IMR-90 (cell line): ENCODE measurements around the gene PEX11G. TPM values are rescaled to one million over a fixed set of nuclear protein-coding genes. Genes with fewer than 3 reads are reported as not detected.

Experiments used
- ATAC-seq: fragments of 200-7000 bp; cut with Tn5 transposase; 2 replicates; pipeline ENCODE4 v1.9.1; 2020; ENCODE audit warnings: low read depth, mild to moderate bottlenecking, moderate library complexity
- BruUV-seq: library from RNA; stranded (reverse); fragments of 400-500 nt; replicated peaks from 2 replicates; lab custom pipeline; 2021; lab: Mats Ljungman, UMichigan
- CTCF ChIA-PET: fragments of 300-600 bp; formaldehyde crosslinking; extraction: SDS; loops from one replicate; lab custom pipeline; 2021; ENCODE audit warnings: antibody characterized with exemption; lab: Yijun Ruan, JAX
- POLR2A ChIA-PET: fragments of 300-600 bp; sonication (Branson Sonifier 250); formaldehyde crosslinking; loops from one replicate; lab custom pipeline; 2022; ENCODE audit warnings: antibody characterized with exemption; ENCODE audit not compliant: unreplicated experiment; lab: Charles Lee
- DNase-seq: peaks from one replicate; pipeline ENCODE4 v3.0.0; 2013
- H2AFZ ChIP-seq: replicated peaks from 2 replicates; pipeline ENCODE3; 2013; ENCODE audit warnings: low read length, mild to moderate bottlenecking; ENCODE audit not compliant: poor library complexity
- H2AK5ac ChIP-seq: 2 replicates; pipeline ENCODE4 v1.6.1; 2013; ENCODE audit warnings: low read depth, low read length, inconsistent platforms
- H2AK9ac ChIP-seq: replicated peaks from 2 replicates; pipeline ENCODE3; 2013; ENCODE audit warnings: mild to moderate bottlenecking, low read depth, low read length, moderate library complexity; ENCODE audit not compliant: poor library complexity
- H2BK120ac ChIP-seq: 2 replicates; pipeline ENCODE4 v1.6.1; 2013; ENCODE audit warnings: low read depth, low read length, inconsistent platforms
- H2BK15ac ChIP-seq: 3 replicates; pipeline ENCODE4 v1.6.1; 2013; ENCODE audit warnings: low read depth, low read length, inconsistent platforms
- H2BK20ac ChIP-seq: 2 replicates; pipeline ENCODE4 v1.6.1; 2013; ENCODE audit warnings: low read depth, mild to moderate bottlenecking, inconsistent platforms, low read length, moderate library complexity
- H2BK5ac ChIP-seq: 2 replicates; pipeline ENCODE4 v1.6.1; 2013; ENCODE audit warnings: mild to moderate bottlenecking, low read depth, low read length, inconsistent platforms; ENCODE audit not compliant: poor library complexity, severe bottlenecking
- H3K14ac ChIP-seq: replicated peaks from 2 replicates; pipeline ENCODE4 v1.6.1; 2013; ENCODE audit warnings: low read depth, low read length, inconsistent platforms
- H3K18ac ChIP-seq: 2 replicates; pipeline ENCODE4 v1.6.1; 2013; ENCODE audit warnings: low read depth, low read length, control low read depth
- H3K23ac ChIP-seq: 2 replicates; pipeline ENCODE4 v1.6.1; 2013; ENCODE audit warnings: low read depth, low read length, inconsistent platforms
- H3K27ac ChIP-seq: 2 replicates; pipeline ENCODE4 v1.5.1; 2013; ENCODE audit warnings: mild to moderate bottlenecking, control low read depth, low read length; ENCODE audit not compliant: insufficient read depth
- H3K27me3 ChIP-seq: 2 replicates; pipeline ENCODE4 v1.6.1; 2013; ENCODE audit warnings: low read length; ENCODE audit not compliant: control insufficient read depth, insufficient read depth
- H3K36me3 ChIP-seq: 2 replicates; pipeline ENCODE4 v1.6.1; 2013; ENCODE audit warnings: low read length, mixed read lengths; ENCODE audit not compliant: control insufficient read depth, insufficient read depth
- H3K4ac ChIP-seq: 2 replicates; pipeline ENCODE4 v1.6.1; 2013; ENCODE audit warnings: low read depth, low read length, inconsistent platforms
- H3K4me1 ChIP-seq: 2 replicates; pipeline ENCODE4 v1.6.1; 2013; ENCODE audit warnings: low read length, mixed read lengths; ENCODE audit not compliant: control insufficient read depth, insufficient read depth
- H3K4me2 ChIP-seq: 2 replicates; pipeline ENCODE4 v1.6.1; 2013; ENCODE audit warnings: low read depth, mild to moderate bottlenecking, control low read depth, low read length, moderate library complexity
- H3K4me3 ChIP-seq: 2 replicates; pipeline ENCODE4 v1.5.1; 2013; ENCODE audit warnings: low read depth, mild to moderate bottlenecking, control low read depth, low read length, moderate library complexity; ENCODE audit not compliant: insufficient read depth
- H3K56ac ChIP-seq: 2 replicates; pipeline ENCODE4 v1.6.1; 2013; ENCODE audit warnings: low read length, inconsistent platforms; ENCODE audit not compliant: insufficient read depth; ENCODE audit errors: extremely low read depth
- H3K79me1 ChIP-seq, 2 experiments: 2 replicates each; pipeline ENCODE4 v1.6.1; 2013; ENCODE audit warnings: low read length in 2 of 2, inconsistent platforms in 1 of 2, low read depth in 1 of 2
- H3K9ac ChIP-seq: 2 replicates; pipeline ENCODE4 v1.6.1; 2013; ENCODE audit warnings: low read depth, low read length, control low read depth
- H3K9me1 ChIP-seq: 2 replicates; pipeline ENCODE4 v1.6.1; 2013; ENCODE audit warnings: low read length, inconsistent platforms; ENCODE audit not compliant: insufficient read depth
- H3K9me3 ChIP-seq: 2 replicates; pipeline ENCODE4 v1.6.1; 2013; ENCODE audit warnings: low read length; ENCODE audit not compliant: control insufficient read depth, insufficient read depth
- H4K20me1 ChIP-seq: 2 replicates; pipeline ENCODE4 v1.6.1; 2013; ENCODE audit warnings: low read length, inconsistent platforms; ENCODE audit not compliant: insufficient read depth
- H4K5ac ChIP-seq: 2 replicates; pipeline ENCODE4 v1.6.1; 2013; ENCODE audit warnings: mild to moderate bottlenecking, low read depth, low read length, control low read depth
- H4K8ac ChIP-seq, 2 experiments: 2 replicates each; pipeline ENCODE4 v1.6.1; 2013; ENCODE audit warnings: low read depth in 2 of 2, low read length in 2 of 2, control low read depth in 1 of 2, inconsistent platforms in 1 of 2
- H4K91ac ChIP-seq: 2 replicates; pipeline ENCODE4 v1.6.1; 2013; ENCODE audit warnings: low read depth, low read length, inconsistent platforms; ENCODE audit not compliant: insufficient read depth
- FOS ChIP-seq: fragments of 150-350 bp; IDR thresholded peaks from 2 replicates; pipeline ENCODE4 v1.6.1; 2016; ENCODE audit warnings: low read depth, low read length
- MXI1 ChIP-seq: IDR thresholded peaks from 2 replicates; pipeline ENCODE4 v1.6.1; 2012; ENCODE audit warnings: low read depth, mild to moderate bottlenecking, low read length, moderate library complexity, borderline replicate concordance
- POLR2A ChIP-seq: IDR thresholded peaks from 2 replicates; pipeline ENCODE4 v1.6.1; 2012; ENCODE audit warnings: mild to moderate bottlenecking, low read depth, low read length
- RCOR1 ChIP-seq: IDR thresholded peaks from 2 replicates; pipeline ENCODE4 v1.6.1; 2012; ENCODE audit warnings: mild to moderate bottlenecking, low read length, improper control_type of control experiment; ENCODE audit not compliant: insufficient replicate concordance
- WGBS, 2 experiments: methylation state at CpG; one replicate each; pipeline versions ENCODE4 v1.1.5 to v1.1.7; 2013; ENCODE audit warnings: missing lambda C conversion rate in 2 of 2; ENCODE audit not compliant: insufficient read length in 1 of 2; ENCODE audit errors: extremely low coverage in 2 of 2; 5-methylcytosine and 5-hydroxymethylcytosine counted together
- dilution Hi-C: fragments of 300-500 bp; cut with HindIII; formaldehyde crosslinking; loops from one replicate; pipeline ENCODE4 v1.14.3; 2018; ENCODE audit warnings: low sequenced_read_pairs; ENCODE audit not compliant: unreplicated experiment
- in situ Hi-C: fragments of 300-500 bp; cut with MboI; formaldehyde crosslinking; loops from 3 replicates; pipeline ENCODE4 v1.14.3; 2019; ENCODE audit warnings: low sequenced_read_pairs, inconsistent platforms, mixed read lengths
- intact Hi-C: fragments of 100-400 bp; cut with micrococcal nuclease; formaldehyde crosslinking; loops from 2 replicates; pipeline ENCODE4 v1.10.0; 2022
- polyA plus RNA-seq, 3 experiments: library from polyadenylated mRNA; depleted of rRNA; stranded (reverse); fragments of >200 nt; gene quantifications; 2 replicates each; pipeline ENCODE4 v1.2.3, GENCODE V29; 2012; ENCODE audit warnings: low replicate concordance in 1 of 3
- total RNA-seq: library from RNA; depleted of rRNA; stranded (reverse); fragments of >200 nt; gene quantifications from 2 replicates; pipeline ENCODE4 v1.2.3, GENCODE V29; 2012
- TF ChIP-seq, protein P1 (sequence below): fragments of 150-350 bp; IDR thresholded peaks from 2 replicates; pipeline ENCODE4 v1.6.1; 2017; ENCODE audit warnings: mild to moderate bottlenecking, antibody characterized with exemption, low read length, low read depth

PEX11G gene
- total and polyA plus RNA-seq, 2 of the 4 experiments (the other 2 are of a cell fraction) = 0.72 to 1.7 TPM

DNA sequence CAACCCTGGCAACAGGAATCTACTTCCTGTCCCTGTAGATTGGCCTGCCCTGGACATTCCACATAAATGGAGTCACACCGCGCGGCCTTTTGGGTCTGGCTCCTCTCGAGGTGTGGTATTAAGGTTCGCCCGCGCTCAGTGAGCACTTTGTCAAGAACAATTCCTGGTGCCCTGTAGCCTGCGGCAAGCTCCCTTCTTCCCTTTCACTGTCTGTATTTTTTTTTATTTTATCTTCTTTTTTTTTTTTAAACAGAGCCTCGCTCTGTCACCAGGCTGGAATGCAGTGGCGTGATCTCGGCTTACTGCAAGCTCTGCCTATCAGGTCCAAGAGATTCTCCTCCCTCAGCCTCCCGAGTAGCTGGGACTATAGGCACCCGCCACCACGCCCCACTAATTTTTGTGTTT lies 28.3 kb downstream of the PEX11G start:
- Histone ChIP-seq H4K20me1 (no peaks in the 10 kb centered on the region), H2AK9ac (no peak overlapping the region), H3K4me3 (no peak overlapping the region), H3K23ac (no peak overlapping the region), H2BK120ac (0 out of 2 replicates have a peak overlapping the region, but pooled peaks have one; percentile 14), H3K27me3 (no peaks in the 10 kb centered on the region), H4K91ac (no peak overlapping the region), H3K36me3 (peaks cover 53% of the 10 kb centered on the region), H3K4ac (no peak overlapping the region), H4K8ac (peak overlapping the region in 1 of 2 experiments; percentile 28; a peak in 1 of 4 replicates), H2AK5ac (0 out of 2 replicates have a peak overlapping the region, but pooled peaks have one; percentile 43), H3K9me3 (no peaks in the 10 kb centered on the region), H3K79me1 (no peaks in the 10 kb centered on the region; a peak in 3 of 4 replicates), H2BK20ac (no peak overlapping the region), H4K5ac (no peak overlapping the region), H2BK15ac (no peak overlapping the region), H3K4me2 (no peak overlapping the region), H3K27ac (no peak overlapping the region), H3K56ac (no peak overlapping the region), H3K9me1 (no peaks in the 10 kb centered on the region), H3K18ac (no peak overlapping the region), H3K14ac (no peak overlapping the region), H3K4me1 (no peaks in the 10 kb centered on the region), H3K9ac (no peak overlapping the region), H2AFZ (peak overlapping the region; percentile 12), H2BK5ac (no peak overlapping the region)
- dilution Hi-C loops (no loop called here), intact Hi-C loops (no loop called here), in situ Hi-C loops (no loop called here)
- WGBS, 2 experiments = no CpG with 5 or more reads among the region's 14 CpGs
- no peak for TF ChIP-seq FOS
- TF ChIP-seq, protein P1, sequence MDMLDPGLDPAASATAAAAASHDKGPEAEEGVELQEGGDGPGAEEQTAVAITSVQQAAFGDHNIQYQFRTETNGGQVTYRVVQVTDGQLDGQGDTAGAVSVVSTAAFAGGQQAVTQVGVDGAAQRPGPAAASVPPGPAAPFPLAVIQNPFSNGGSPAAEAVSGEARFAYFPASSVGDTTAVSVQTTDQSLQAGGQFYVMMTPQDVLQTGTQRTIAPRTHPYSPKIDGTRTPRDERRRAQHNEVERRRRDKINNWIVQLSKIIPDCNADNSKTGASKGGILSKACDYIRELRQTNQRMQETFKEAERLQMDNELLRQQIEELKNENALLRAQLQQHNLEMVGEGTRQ = no peak
- TF ChIP-seq MXI1 = no peak
- TF ChIP-seq RCOR1 = no peak
- TF ChIP-seq POLR2A = no peak
- ChIA-PET CTCF (no interaction called here), POLR2A (interaction anchor here (0.6 kb wide), 1 partner anchor 30 kb away, joined by 5 read pairs; no protein-coding TSS in a partner anchor)
- DNase-seq = peak; percentile 44
- BruUV-seq = no TSS peak
- ATAC-seq = peak; percentile 81
